ENCODE results near the gene CCDC7. TPM values are rescaled to one million over a fixed set of nuclear protein-coding genes. Genes with fewer than 3 reads are reported as not detected.
A peak's percentile ranks its signal among the peaks of the same experiment; 100 is the strongest.

Gene CCDC7
- total RNA-seq, 2 donors from 2014 or later, result 15.7 to 16.7 TPM

DNA sequence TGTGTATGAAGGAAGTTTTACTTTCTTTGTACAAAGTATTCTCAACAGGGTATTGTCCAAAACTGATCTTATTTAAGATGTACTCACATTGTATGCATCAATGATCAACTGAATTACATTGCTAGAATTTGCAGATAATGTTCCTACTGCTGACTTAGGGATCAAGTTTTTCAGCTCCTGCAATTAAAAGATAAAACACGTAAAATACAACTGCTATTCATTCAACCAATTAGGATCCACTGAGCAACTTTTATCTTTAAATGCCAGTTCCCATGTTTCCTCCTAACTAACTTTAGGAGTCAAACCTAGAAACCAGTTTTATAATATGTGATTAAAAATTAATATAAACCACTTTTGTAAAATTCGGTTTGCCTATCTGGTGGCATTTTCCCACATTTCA is 476.2 kb downstream of the CCDC7 start:
- DNase-seq, result no peak
- Mint-ChIP-seq H3K9me3 (peaks cover 0 to 3% of the 10 kb centered on the region in 2 donors), H3K4me1 (ENCODE audit: low read depth) (peaks cover 11% of the 10 kb centered on the region), H3K4me3 (no peak overlapping the region), H3K27ac (no peak overlapping the region), H3K27me3 (ENCODE audit: low read depth) (no peaks in the 10 kb centered on the region), H3K36me3 (ENCODE audit: insufficient read depth in 2 of 2) (peaks cover 17 to 31% of the 10 kb centered on the region in 2 donors)
- ATAC-seq (replicated peaks in 1 of 2), result no peak

DNA sequence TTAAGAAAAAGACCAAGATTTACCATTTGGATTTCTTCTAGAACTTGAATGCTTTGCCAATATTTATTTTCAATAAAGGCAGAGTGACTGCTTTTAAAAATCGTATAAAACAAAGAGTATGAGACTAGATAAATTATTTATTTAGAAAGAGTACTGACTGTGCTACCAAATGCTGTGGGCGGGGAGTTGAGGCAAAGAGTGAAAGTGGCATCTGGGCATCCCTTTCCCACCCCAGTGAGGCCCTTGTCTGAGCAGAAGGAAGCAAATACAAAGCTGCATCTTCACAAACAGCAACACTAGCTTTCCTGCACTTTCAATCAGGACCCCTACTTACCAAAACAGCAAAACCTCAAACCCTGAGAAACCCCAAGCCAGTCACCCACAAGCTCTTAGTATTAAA is 477.2 kb downstream of the CCDC7 start:
- H3K9me3 Mint-ChIP-seq, result peaks cover 0 to 3% of the 10 kb centered on the region in 2 donors
- H3K4me3 Mint-ChIP-seq, result no peak overlapping the region
- ATAC-seq (replicated peaks in 1 of 2) (no peak), DNase-seq (no peak)
- H3K27ac Mint-ChIP-seq, result peak overlapping the region; percentile 91
- H3K4me1 Mint-ChIP-seq (ENCODE audit: low read depth), result peaks cover 11% of the 10 kb centered on the region
- H3K27me3 Mint-ChIP-seq (ENCODE audit: low read depth), result no peaks in the 10 kb centered on the region
- H3K36me3 Mint-ChIP-seq (ENCODE audit: insufficient read depth in 2 of 2), result peaks cover 18 to 36% of the 10 kb centered on the region in 2 donors

GRCh38 chr10:32923849-32924248 is 477.9 kb downstream of the CCDC7 start:
- ATAC-seq (replicated peaks in 1 of 2) (no peak), DNase-seq (no peak)
- Mint-ChIP-seq H3K4me3 (peak overlapping the region in 1 of 2 donors; percentile 59), H3K4me1 (ENCODE audit: low read depth) (peaks cover 11% of the 10 kb centered on the region), H3K27me3 (ENCODE audit: low read depth) (no peaks in the 10 kb centered on the region), H3K27ac (peak overlapping the region; percentile 91), H3K9me3 (peaks cover 0 to 3% of the 10 kb centered on the region in 2 donors), H3K36me3 (ENCODE audit: insufficient read depth in 2 of 2) (peaks cover 18 to 38% of the 10 kb centered on the region in 2 donors)

Other genes with a start within 250 kb of the CCDC7 start
- 10 to 100 TPM; 36.0 to 38.3 TPM for gene EPC1, start 99.0 kb upstream of the CCDC7 start, total RNA-seq

Measured in activated T-cell treated with anti-CD3 and anti-CD28 coated beads, Interleukin-2, amount 50 U/mL, for 72 hours (primary cell).